DOHH2 (cell line): ENCODE results near the gene DNMBP.
A peak's percentile ranks its signal among the peaks of the same experiment; 100 is the strongest.

Experiments
- H3F3A ChIP-seq: fragments of 200-600 bp; sonication (generic), shearing (Covaris generic); 2 replicates; pipeline ENCODE4 v1.6.0; 2016; ENCODE audit warnings: antibody characterized with exemption, mild to moderate bottlenecking; ENCODE audit not compliant: control insufficient read depth, insufficient read depth
- H3K27ac ChIP-seq: fragments of 200-600 bp; sonication (generic); 2 replicates; pipeline ENCODE4 v1.5.1; 2014; ENCODE audit warnings: low read depth, mild to moderate bottlenecking, low read length, moderate library complexity
- H3K27me3 ChIP-seq: fragments of 200-600 bp; sonication (generic); 2 replicates; pipeline ENCODE4 v1.6.1; 2014; ENCODE audit warnings: mild to moderate bottlenecking, low read length, mixed read lengths; ENCODE audit not compliant: control insufficient read depth
- H3K36me3 ChIP-seq: fragments of 200-600 bp; sonication (generic); 2 replicates; pipeline ENCODE4 v1.6.1; 2014; ENCODE audit warnings: mild to moderate bottlenecking, low read length, moderate library complexity, mixed read lengths; ENCODE audit not compliant: control insufficient read depth
- H3K4me1 ChIP-seq: fragments of 200-600 bp; sonication (generic); 2 replicates; pipeline ENCODE4 v1.6.1; 2014; ENCODE audit warnings: mild to moderate bottlenecking, low read length, mixed read lengths; ENCODE audit not compliant: control insufficient read depth
- H3K4me2 ChIP-seq: fragments of 200-600 bp; sonication (generic); 2 replicates; pipeline ENCODE4 v1.6.0; 2014; ENCODE audit warnings: mild to moderate bottlenecking, low read length, moderate library complexity
- H3K4me3 ChIP-seq: fragments of 200-600 bp; sonication (generic); 2 replicates; pipeline ENCODE4 v1.5.1; 2014; ENCODE audit warnings: mild to moderate bottlenecking, low read length, mixed read lengths
- H3K79me2 ChIP-seq: fragments of 200-600 bp; sonication (generic); 2 replicates; pipeline ENCODE4 v1.6.1; 2014; ENCODE audit warnings: mild to moderate bottlenecking, low read length, mixed read lengths; ENCODE audit not compliant: control insufficient read depth
- H3K9me2 ChIP-seq: fragments of 200-600 bp; sonication (generic); replicated peaks from 2 replicates; pipeline ENCODE4 v1.6.1; 2014; ENCODE audit warnings: mild to moderate bottlenecking, low read length, mixed read lengths; ENCODE audit not compliant: control insufficient read depth
- H3K9me3 ChIP-seq: fragments of 200-600 bp; sonication (generic); 2 replicates; pipeline ENCODE4 v1.6.1; 2014; ENCODE audit warnings: antibody characterized with exemption, low read length, mixed read lengths; ENCODE audit not compliant: control insufficient read depth, insufficient read depth
- H4K20me1 ChIP-seq: fragments of 200-600 bp; sonication (generic); 2 replicates; pipeline ENCODE4 v1.6.0; 2014; ENCODE audit warnings: low read depth, mild to moderate bottlenecking, antibody characterized with exemption, low read length, moderate library complexity; ENCODE audit not compliant: control insufficient read depth, insufficient read depth
- EZH2phosphoT487 ChIP-seq: fragments of 200-600 bp; sonication (generic); IDR thresholded peaks from 2 replicates; pipeline ENCODE4 v1.6.1; 2017; ENCODE audit warnings: borderline replicate concordance, mild to moderate bottlenecking, antibody characterized with exemption, low read length, moderate library complexity, mixed read lengths
- TF ChIP-seq, protein P1 (sequence below): fragments of 200-600 bp; sonication (generic); IDR thresholded peaks from one replicate; pipeline ENCODE4 v1.5.1; 2014; ENCODE audit warnings: antibody characterized with exemption, mild to moderate bottlenecking, low read depth, low read length; ENCODE audit not compliant: poor library complexity, severe bottlenecking

Gene DNMBP

DNA sequence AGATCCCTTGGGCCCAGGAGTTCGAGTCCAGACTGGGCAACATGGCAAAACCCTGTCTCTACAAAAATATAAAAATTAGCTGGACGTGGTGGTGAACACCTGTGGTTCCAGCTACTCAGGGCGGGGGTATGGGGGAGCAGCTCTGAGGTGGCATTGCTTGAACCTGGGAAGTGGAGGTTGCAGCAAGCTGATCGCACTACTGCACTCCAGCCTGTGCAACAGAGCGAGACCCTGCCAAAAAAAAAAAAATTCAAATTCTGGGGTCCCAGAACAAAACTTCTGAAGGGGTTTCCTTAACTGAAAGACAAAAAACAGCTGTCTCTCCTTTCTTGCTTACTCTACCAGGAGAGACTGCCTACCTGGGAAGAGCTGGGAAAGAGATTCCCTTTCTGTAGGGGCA is 27.0 kb downstream of the DNMBP start:
- no peaks in the 10 kb centered on the region for H3K27me3 ChIP-seq
- H3K4me1 ChIP-seq = peaks cover 100% of the 10 kb centered on the region
- peaks cover 46% of the 10 kb centered on the region for H3F3A ChIP-seq
- H3K4me3 ChIP-seq = peak overlapping the region; percentile 72
- H3K9me3 ChIP-seq = no peaks in the 10 kb centered on the region
- TF ChIP-seq EZH2phosphoT487 = no peak
- TF ChIP-seq, protein P1, sequence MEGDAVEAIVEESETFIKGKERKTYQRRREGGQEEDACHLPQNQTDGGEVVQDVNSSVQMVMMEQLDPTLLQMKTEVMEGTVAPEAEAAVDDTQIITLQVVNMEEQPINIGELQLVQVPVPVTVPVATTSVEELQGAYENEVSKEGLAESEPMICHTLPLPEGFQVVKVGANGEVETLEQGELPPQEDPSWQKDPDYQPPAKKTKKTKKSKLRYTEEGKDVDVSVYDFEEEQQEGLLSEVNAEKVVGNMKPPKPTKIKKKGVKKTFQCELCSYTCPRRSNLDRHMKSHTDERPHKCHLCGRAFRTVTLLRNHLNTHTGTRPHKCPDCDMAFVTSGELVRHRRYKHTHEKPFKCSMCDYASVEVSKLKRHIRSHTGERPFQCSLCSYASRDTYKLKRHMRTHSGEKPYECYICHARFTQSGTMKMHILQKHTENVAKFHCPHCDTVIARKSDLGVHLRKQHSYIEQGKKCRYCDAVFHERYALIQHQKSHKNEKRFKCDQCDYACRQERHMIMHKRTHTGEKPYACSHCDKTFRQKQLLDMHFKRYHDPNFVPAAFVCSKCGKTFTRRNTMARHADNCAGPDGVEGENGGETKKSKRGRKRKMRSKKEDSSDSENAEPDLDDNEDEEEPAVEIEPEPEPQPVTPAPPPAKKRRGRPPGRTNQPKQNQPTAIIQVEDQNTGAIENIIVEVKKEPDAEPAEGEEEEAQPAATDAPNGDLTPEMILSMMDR = no peak
- H4K20me1 ChIP-seq = no peaks in the 10 kb centered on the region
- peak overlapping the region; percentile 94 for H3K4me2 ChIP-seq
- H3K27ac ChIP-seq = peak overlapping the region; percentile 97
- peaks cover 100% of the 10 kb centered on the region for H3K79me2 ChIP-seq
- H3K9me2 ChIP-seq = no peaks in the 10 kb centered on the region
- H3K36me3 ChIP-seq = peaks cover 41% of the 10 kb centered on the region

DNA sequence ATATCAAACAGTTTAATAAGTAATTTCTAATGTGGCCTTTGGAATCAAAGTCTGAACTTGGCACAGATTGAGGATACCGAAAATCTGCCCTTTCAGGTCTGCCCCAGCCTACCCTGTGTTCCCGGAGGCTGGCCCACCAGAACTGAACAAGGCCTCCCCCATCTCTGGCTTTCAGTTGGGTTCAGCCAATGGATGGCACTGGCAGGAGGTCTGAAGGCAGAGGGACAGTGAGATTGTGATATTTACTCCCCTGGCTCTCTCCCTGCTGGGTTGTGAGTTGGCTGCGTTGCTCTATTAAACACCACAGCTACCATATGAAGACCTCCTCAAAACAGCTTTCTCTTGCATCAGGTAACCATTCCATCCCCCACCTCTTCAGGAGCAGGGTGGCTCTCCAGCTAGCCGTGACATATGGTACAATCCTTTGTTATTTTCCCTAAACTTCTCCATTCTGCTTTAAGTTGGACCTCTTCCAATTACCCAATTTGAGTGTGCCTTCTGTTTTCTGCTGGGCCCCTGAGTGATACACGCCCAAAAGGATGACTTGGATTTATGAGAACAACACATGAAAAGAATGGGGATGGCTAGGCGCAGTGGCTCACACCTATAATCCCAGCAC is 28.1 kb downstream of the DNMBP start:
- H3K4me2 ChIP-seq = peak overlapping the region; percentile 91
- no peak for TF ChIP-seq EZH2phosphoT487
- TF ChIP-seq, protein P1 = no peak
- H3K9me3 ChIP-seq = no peaks in the 10 kb centered on the region
- peaks cover 100% of the 10 kb centered on the region for H3K4me1 ChIP-seq
- no peaks in the 10 kb centered on the region for H3K9me2 ChIP-seq
- H3K27ac ChIP-seq = peak overlapping the region; percentile 97
- H3K4me3 ChIP-seq = peak overlapping the region; percentile 47
- peaks cover 53% of the 10 kb centered on the region for H3F3A ChIP-seq
- peaks cover 100% of the 10 kb centered on the region for H3K79me2 ChIP-seq
- H4K20me1 ChIP-seq = no peaks in the 10 kb centered on the region
- H3K27me3 ChIP-seq = no peaks in the 10 kb centered on the region
- H3K36me3 ChIP-seq = peaks cover 35% of the 10 kb centered on the region

DNA sequence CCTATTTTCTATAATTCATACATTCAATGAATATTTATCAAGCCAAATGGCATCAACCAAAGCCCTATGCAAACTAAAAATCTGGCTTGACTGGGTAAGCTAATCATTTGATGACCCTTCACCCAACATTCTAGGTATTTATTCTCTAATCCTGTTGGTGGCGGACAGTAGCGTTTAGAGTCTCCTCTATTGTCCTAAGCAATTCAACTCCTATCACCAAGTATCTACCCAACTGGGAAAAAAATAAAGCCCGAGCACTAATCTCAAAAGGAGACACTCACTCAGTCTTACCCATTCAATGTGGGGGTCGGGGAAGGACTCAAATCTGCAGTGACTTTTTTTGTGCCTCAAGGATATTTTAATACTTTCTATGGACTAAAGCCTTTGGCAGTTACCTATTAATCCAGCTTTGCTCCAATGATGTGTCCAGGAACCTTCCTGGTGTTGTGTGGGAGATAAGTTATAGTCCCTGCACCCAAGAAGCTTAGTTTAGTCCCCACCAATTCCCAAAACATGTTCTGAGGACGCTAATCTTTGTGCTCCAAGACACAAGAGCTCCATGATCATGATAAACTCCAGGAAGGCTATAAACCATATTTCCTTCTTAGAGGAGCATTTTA is 30.6 kb downstream of the DNMBP start:
- Histone ChIP-seq H3K9me3 (no peaks in the 10 kb centered on the region), H3K4me1 (peaks cover 100% of the 10 kb centered on the region), H3K27ac (peak overlapping the region; percentile 97), H3K9me2 (no peaks in the 10 kb centered on the region), H3F3A (peaks cover 45% of the 10 kb centered on the region), H3K79me2 (peaks cover 100% of the 10 kb centered on the region), H4K20me1 (no peaks in the 10 kb centered on the region), H3K4me2 (peak overlapping the region; percentile 91), H3K36me3 (peaks cover 33% of the 10 kb centered on the region), H3K27me3 (no peaks in the 10 kb centered on the region), H3K4me3 (peak overlapping the region; percentile 43)
- TF ChIP-seq, protein P1 = no peak
- TF ChIP-seq EZH2phosphoT487 = no peak
